WI38 (cell line): ENCODE results near the gene LRFN5.

Source experiments
- H3K4me3 ChIP-seq: 2 replicates; pipeline ENCODE4 v1.5.1; 2011; ENCODE audit warnings: low read depth, mild to moderate bottlenecking, control low read depth, low read length
- CTCF ChIP-seq: IDR thresholded peaks from 2 replicates; pipeline ENCODE4 v1.5.1; 2012; ENCODE audit warnings: low read depth, mild to moderate bottlenecking, control low read depth, low read length

LRFN5 gene

GRCh38 chr14:41609704-41610183 lies 3.1 kb downstream of the LRFN5 start:
- no peak overlapping the region for H3K4me3 ChIP-seq
- no peak for TF ChIP-seq CTCF

- H3K4me3 ChIP-seq, result no peak overlapping the region
- no peak for TF ChIP-seq CTCF
Observed at GRCh38 chr14:41615011-41615595, 8.4 kb downstream of the LRFN5 start.

GRCh38 chr14:41623736-41624135 lies 17.1 kb downstream of the LRFN5 start:
- no peak for TF ChIP-seq CTCF

GRCh38 chr14:41629876-41630275 lies 23.2 kb downstream of the LRFN5 start:
- TF ChIP-seq CTCF, result no peak
- H3K4me3 ChIP-seq, result no peak overlapping the region

More at GRCh38 chr14:41623736-41624135, 17.1 kb downstream of the LRFN5 start:
- no peak overlapping the region for H3K4me3 ChIP-seq

- no peak overlapping the region for H3K4me3 ChIP-seq
- TF ChIP-seq CTCF, result no peak
Observed at GRCh38 chr14:41634286-41634685, 27.6 kb downstream of the LRFN5 start.

GRCh38 chr14:41636492-41637392 lies 30.1 kb downstream of the LRFN5 start:
- H3K4me3 ChIP-seq, result no peak overlapping the region
- no peak for TF ChIP-seq CTCF

- no peak for TF ChIP-seq CTCF
- H3K4me3 ChIP-seq, result no peak overlapping the region
Observed at GRCh38 chr14:41641690-41642089, 35.0 kb downstream of the LRFN5 start.
